Naive thymus-derived CD4-positive, alpha-beta T cell (primary cell): Measurements from ENCODE around the gene ACD. TPM values are rescaled to one million over a fixed set of nuclear protein-coding genes. Genes with fewer than 3 reads are reported as not detected.

Experiments used
- ATAC-seq: fragments of 150-1000 bp; cut with Tn5 transposase; 2 replicates; pipeline ENCODE4 v1.10.0; 2021; ENCODE audit warnings: mild to moderate bottlenecking, moderate library complexity
- CTCF ChIA-PET: fragments of 350-600 bp; sonication (Branson Sonifier 250); formaldehyde crosslinking; loops from one replicate; lab custom pipeline; 2021; ENCODE audit warnings: antibody characterized with exemption; lab: Charles Lee
- POLR2A ChIA-PET: fragments of 350-600 bp; sonication (Branson Sonifier 250); formaldehyde crosslinking; loops from one replicate; lab custom pipeline; 2021; ENCODE audit warnings: antibody characterized with exemption, inconsistent platforms; lab: Charles Lee
- DNase-seq, 9 donors: peaks; one replicate each; pipeline versions ENCODE4 v3.0.0 to v3.0.0-alpha.2; 2020 to 2022; ENCODE audit warnings: mixed read lengths in 1 of 9
- H3K27ac ChIP-seq: one replicate; pipeline ENCODE4 v1.7.0; 2013; ENCODE audit warnings: mild to moderate bottlenecking, low read depth, low read length, moderate library complexity
- H3K27me3 ChIP-seq, 2 donors: one replicate each; pipeline ENCODE4 v1.7.0; 2013; ENCODE audit warnings: low read length in 2 of 2, mild to moderate bottlenecking in 2 of 2, moderate library complexity in 2 of 2; ENCODE audit not compliant: control insufficient read depth in 2 of 2, insufficient read depth in 2 of 2
- H3K36me3 ChIP-seq, 3 experiments: 1 replicate in 2 of 3; 2 replicates in 1 of 3; pipeline ENCODE4 v1.7.0; 2013; ENCODE audit warnings: low read length in 3 of 3, mild to moderate bottlenecking in 3 of 3, moderate library complexity in 1 of 3; ENCODE audit not compliant: insufficient read depth in 3 of 3, control insufficient read depth in 2 of 3
- H3K4me1 ChIP-seq, 2 donors: one replicate each; pipeline ENCODE4 v1.7.0; 2013; ENCODE audit warnings: low read length in 2 of 2, mild to moderate bottlenecking in 2 of 2, moderate library complexity in 1 of 2; ENCODE audit not compliant: control insufficient read depth in 2 of 2, insufficient read depth in 2 of 2
- H3K4me3 ChIP-seq: 2 replicates; pipeline ENCODE4 v1.7.0; 2013; ENCODE audit warnings: mild to moderate bottlenecking, low read length
- H3K9me3 ChIP-seq, 3 experiments: 1 replicate in 2 of 3; 2 replicates in 1 of 3; pipeline ENCODE4 v1.7.0; 2013; ENCODE audit warnings: low read length in 3 of 3; ENCODE audit not compliant: control insufficient read depth in 2 of 3
- H3K27ac Mint-ChIP-seq, 9 donors: one replicate each; pipeline ENCODE4 v1.8.0; 2020 to 2022; ENCODE audit warnings: mixed read lengths in 9 of 9, mild to moderate bottlenecking in 8 of 9, moderate library complexity in 5 of 9, inconsistent platforms in 2 of 9
- H3K27me3 Mint-ChIP-seq, 5 donors: one replicate each; pipeline ENCODE4 v1.8.0; 2021 to 2022; ENCODE audit warnings: mixed read lengths in 5 of 5, mild to moderate bottlenecking in 1 of 5
- H3K36me3 Mint-ChIP-seq, 5 donors: one replicate each; pipeline ENCODE4 v1.8.0; 2020 to 2022; ENCODE audit warnings: mixed read lengths in 5 of 5, mild to moderate bottlenecking in 3 of 5, inconsistent platforms in 1 of 5
- H3K4me1 Mint-ChIP-seq, 7 donors: one replicate each; pipeline ENCODE4 v1.8.0; 2020 to 2022; ENCODE audit warnings: mixed read lengths in 7 of 7, mild to moderate bottlenecking in 3 of 7, inconsistent platforms in 1 of 7
- H3K4me3 Mint-ChIP-seq, 10 donors: one replicate each; pipeline ENCODE4 v1.8.0; 2020 to 2022; ENCODE audit warnings: mild to moderate bottlenecking in 10 of 10, mixed read lengths in 10 of 10, moderate library complexity in 6 of 10, inconsistent platforms in 2 of 10
- H3K9me3 Mint-ChIP-seq, 11 donors: one replicate each; pipeline ENCODE4 v1.8.0; 2020 to 2022; ENCODE audit warnings: mixed read lengths in 11 of 11, mild to moderate bottlenecking in 4 of 11, inconsistent platforms in 1 of 11, moderate library complexity in 1 of 11
- intact Hi-C, 2 donors: fragments of 100-400 bp; cut with micrococcal nuclease; formaldehyde crosslinking; loops; one replicate each; pipeline ENCODE4 v1.15.1; 2023
- polyA plus RNA-seq, 2 donors: library from polyadenylated mRNA; unstranded; fragments of 300-500 nt; fragmentation: Illumina TruSeq; gene quantifications; one replicate each; pipeline ENCODE4 v1.2.3, GENCODE V29; 2021
- total RNA-seq, 6 experiments: library from RNA in 5 of 6; stranded (reverse) in 5 of 6; gene quantifications; 1 replicate in 5 of 6; 2 replicates in 1 of 6; pipeline ENCODE4 v1.2.3 and lab custom pipeline; 2021 to 2026

The ACD gene
- total and polyA plus RNA-seq, 7 experiments from 2014 or later, result 25.4 to 44.1 (median 33.2) TPM

- CTCF ChIA-PET, result interaction anchor here (1.1 kb wide), 1 partner anchor 14 kb away, joined by 3 read pairs; no protein-coding TSS in a partner anchor
- H3K36me3 ChIP-seq, result peaks cover 0 to 89% (median 34%) of the 10 kb centered on the region in 3 experiments
These were observed 6.2 kb downstream of the ACD start for GRCh38 chr16:67653789-67654402.

GRCh38 chr16:67653128-67653788 lies 6.8 kb downstream of the ACD start:
- Mint-ChIP-seq H3K27ac (peak overlapping the region in 1 of 9 donors; percentile 80), H3K36me3 (peaks cover 8 to 26% (median 21%) of the 10 kb centered on the region in 5 donors), H3K27me3 (no peaks in the 10 kb centered on the region), H3K9me3 (no peaks in the 10 kb centered on the region), H3K4me1 (peaks cover 9 to 19% (median 17%) of the 10 kb centered on the region in 7 donors), H3K4me3 (no peak overlapping the region)
- ATAC-seq (no peak), DNase-seq (no peak)
- intact Hi-C loops, result no loop called here
- no peaks in the 10 kb centered on the region for H3K4me1 ChIP-seq
- H3K36me3 ChIP-seq, result peaks cover 0 to 92% (median 36%) of the 10 kb centered on the region in 3 experiments
- no peak overlapping the region for H3K4me3 ChIP-seq
- CTCF ChIA-PET, result no interaction called here
- H3K27me3 ChIP-seq, result no peaks in the 10 kb centered on the region
- no peak overlapping the region for H3K27ac ChIP-seq
- H3K9me3 ChIP-seq, result no peaks in the 10 kb centered on the region
- POLR2A ChIA-PET, result no interaction called here

More at GRCh38 chr16:67653789-67654402, 6.2 kb downstream of the ACD start:
- H3K4me1 Mint-ChIP-seq, result peaks cover 8 to 26% (median 21%) of the 10 kb centered on the region in 7 donors
- peaks cover 8 to 26% (median 21%) of the 10 kb centered on the region in 5 donors for H3K36me3 Mint-ChIP-seq
- no peak overlapping the region for H3K27ac ChIP-seq
- peak overlapping the region in 1 of 9 donors; percentile 80 for H3K27ac Mint-ChIP-seq
- H3K9me3 Mint-ChIP-seq, result no peaks in the 10 kb centered on the region
- ATAC-seq (no peak), DNase-seq (no peak)
- POLR2A ChIA-PET, result interaction anchor here (0.9 kb wide), 1 partner anchor 10 kb away, joined by 3 read pairs; no protein-coding TSS in a partner anchor
- H3K9me3 ChIP-seq, result no peaks in the 10 kb centered on the region
- intact Hi-C loops, result no loop called here
- peaks cover under 1 to 4% of the 10 kb centered on the region in 2 donors for H3K4me1 ChIP-seq
- no peaks in the 10 kb centered on the region for H3K27me3 ChIP-seq
- H3K27me3 Mint-ChIP-seq, result no peaks in the 10 kb centered on the region
- no peak overlapping the region for H3K4me3 Mint-ChIP-seq
- no peak overlapping the region for H3K4me3 ChIP-seq

- intact Hi-C loops, result no loop called here
- Histone ChIP-seq H3K36me3 (peaks cover 0 to 89% (median 36%) of the 10 kb centered on the region in 3 experiments), H3K27me3 (no peaks in the 10 kb centered on the region), H3K4me3 (no peak overlapping the region), H3K4me1 (no peaks in the 10 kb centered on the region), H3K9me3 (no peaks in the 10 kb centered on the region), H3K27ac (peak overlapping the region; percentile 7)
- ATAC-seq (peak; percentile 28), DNase-seq (no peak)
- Mint-ChIP-seq H3K9me3 (no peaks in the 10 kb centered on the region), H3K36me3 (peaks cover 8 to 26% (median 21%) of the 10 kb centered on the region in 5 donors), H3K4me1 (peaks cover 5 to 18% (median 15%) of the 10 kb centered on the region in 7 donors), H3K4me3 (no peak overlapping the region), H3K27me3 (no peaks in the 10 kb centered on the region), H3K27ac (no peak overlapping the region)
- POLR2A ChIA-PET, result interaction anchor here (1.8 kb wide), 1 partner anchor 8 kb away, joined by 6 read pairs; the partner anchor contains the start of genes ACD and PARD6A
- CTCF ChIA-PET, result interaction anchor here (1.5 kb wide), 1 partner anchor 91 kb away, joined by 3 read pairs; no protein-coding TSS in a partner anchor
These were observed 7.4 kb downstream of the ACD start for GRCh38 chr16:67652578-67653127.

GRCh38 chr16:67651847-67652246 lies 8.2 kb downstream of the ACD start:
- Mint-ChIP-seq H3K4me1 (peaks cover 5 to 18% (median 16%) of the 10 kb centered on the region in 7 donors), H3K9me3 (no peaks in the 10 kb centered on the region), H3K27ac (peak overlapping the region in 6 of 9 donors; percentile 19 to 76 (median 42)), H3K4me3 (no peak overlapping the region), H3K27me3 (no peaks in the 10 kb centered on the region), H3K36me3 (peaks cover 8 to 26% (median 21%) of the 10 kb centered on the region in 5 donors)
- Histone ChIP-seq H3K27ac (peak overlapping the region; percentile 7), H3K27me3 (no peaks in the 10 kb centered on the region), H3K4me1 (no peaks in the 10 kb centered on the region), H3K36me3 (peaks cover 0 to 88% (median 36%) of the 10 kb centered on the region in 3 experiments), H3K9me3 (no peaks in the 10 kb centered on the region), H3K4me3 (no peak overlapping the region)
- POLR2A ChIA-PET, result interaction anchor here (1.4 to 1.8 kb wide), 2 partner anchors 9 to 90 kb away, joined by 3 to 6 read pairs; partner anchors contain the start of genes ACD, CTCF and PARD6A
- ATAC-seq (no peak), DNase-seq (no peak)
- intact Hi-C loops, result no loop called here
- CTCF ChIA-PET, result interaction anchor here (1.5 kb wide), 1 partner anchor 90 kb away, joined by 3 read pairs; no protein-coding TSS in a partner anchor

GRCh38 chr16:67651039-67651438 lies 9.0 kb downstream of the ACD start:
- peak overlapping the region in 1 of 10 donors; percentile 59 for H3K4me3 Mint-ChIP-seq
- peaks cover 8 to 23% (median 18%) of the 10 kb centered on the region in 7 donors for H3K4me1 Mint-ChIP-seq
- peak overlapping the region in 8 of 9 donors; percentile 21 to 86 (median 74) for H3K27ac Mint-ChIP-seq
- no peaks in the 10 kb centered on the region for H3K27me3 Mint-ChIP-seq
- POLR2A ChIA-PET, result interaction anchor here (1.3 to 8.9 kb wide), 4 partner anchors 7 to 96 kb away, joined by 3 to 84 read pairs (median 5); partner anchors contain the start of genes ACD, CTCF and PARD6A
- Histone ChIP-seq H3K4me1 (peaks cover 0 to 7% of the 10 kb centered on the region in 2 donors), H3K27me3 (no peaks in the 10 kb centered on the region), H3K4me3 (no peak overlapping the region), H3K36me3 (peaks cover 0 to 88% (median 41%) of the 10 kb centered on the region in 3 experiments), H3K27ac (no peak overlapping the region), H3K9me3 (no peaks in the 10 kb centered on the region)
- intact Hi-C loops, result no loop called here
- CTCF ChIA-PET, result interaction anchor here (1.5 kb wide), 1 partner anchor 89 kb away, joined by 3 read pairs; no protein-coding TSS in a partner anchor
- DNase-seq, result no peak
- peaks cover 8 to 26% (median 21%) of the 10 kb centered on the region in 5 donors for H3K36me3 Mint-ChIP-seq
- no peak for ATAC-seq
- H3K9me3 Mint-ChIP-seq, result no peaks in the 10 kb centered on the region

GRCh38 chr16:67650023-67650422 lies 10.0 kb downstream of the ACD start:
- H3K27me3 Mint-ChIP-seq, result no peaks in the 10 kb centered on the region
- peak overlapping the region in 8 of 9 donors; percentile 46 to 92 (median 77) for H3K27ac Mint-ChIP-seq
- DNase-seq (no peak), ATAC-seq (no peak)
- no peak overlapping the region for H3K4me3 ChIP-seq
- H3K36me3 ChIP-seq, result peaks cover 0 to 78% (median 42%) of the 10 kb centered on the region in 3 experiments
- intact Hi-C loops, result no loop called here
- ChIA-PET CTCF (interaction anchor here (1.8 kb wide), 1 partner anchor 129 kb away, joined by 8 read pairs; no protein-coding TSS in a partner anchor), POLR2A (interaction anchor here (1.4 to 8.9 kb wide), 2 partner anchors 8 to 88 kb away, joined by 3 to 84 read pairs; partner anchors contain the start of genes ACD, CTCF and PARD6A)
- H3K27ac ChIP-seq, result peak overlapping the region; percentile 11
- no peaks in the 10 kb centered on the region for H3K9me3 Mint-ChIP-seq
- H3K9me3 ChIP-seq, result no peaks in the 10 kb centered on the region
- peaks cover 8 to 22% (median 15%) of the 10 kb centered on the region in 5 donors for H3K36me3 Mint-ChIP-seq
- H3K4me3 Mint-ChIP-seq, result peak overlapping the region in 2 of 10 donors; percentile 23 to 64
- peaks cover 6 to 27% (median 16%) of the 10 kb centered on the region in 7 donors for H3K4me1 Mint-ChIP-seq
- H3K4me1 ChIP-seq, result peaks cover 9 to 15% of the 10 kb centered on the region in 2 donors
- H3K27me3 ChIP-seq, result no peaks in the 10 kb centered on the region
